Peyer's patch (tissue), 4 donors: Measurements from ENCODE around the gene C5orf34. TPM values are rescaled to one million over a fixed set of nuclear protein-coding genes. Genes with fewer than 3 reads are reported as not detected.
A peak's percentile ranks its signal among the peaks of the same experiment; 100 is the strongest.

ENCODE experiments used
- DNase-seq, 3 donors: peaks; one replicate each; pipeline ENCODE4 v3.0.0-alpha.2; 2017 to 2019
- H3K27ac ChIP-seq, 4 donors: fragments of 200-600 bp; sonication (generic); one replicate each; pipeline ENCODE4 v1.5.1; 2016 to 2019
- H3K27me3 ChIP-seq, 2 donors: fragments of 200-600 bp; sonication (generic); one replicate each; pipeline ENCODE4 v1.5.1; 2019
- H3K36me3 ChIP-seq, 3 donors: fragments of 200-600 bp; sonication (generic); one replicate each; pipeline ENCODE4 v1.5.1; 2016 to 2019
- H3K4me1 ChIP-seq, 4 donors: fragments of 200-600 bp; sonication (generic); one replicate each; pipeline ENCODE4 v1.5.1; 2016 to 2019
- H3K4me3 ChIP-seq, 4 donors: fragments of 200-600 bp; sonication (generic); 1 replicate in 3 of 4; 2 replicates in 1 of 4; pipeline ENCODE4 v1.5.1; 2016 to 2019; ENCODE audit warnings: mild to moderate bottlenecking in 1 of 4
- H3K9me3 ChIP-seq, 4 donors: fragments of 200-600 bp; sonication (generic); one replicate each; pipeline ENCODE4 v1.5.1; 2016 to 2019; ENCODE audit warnings: mild to moderate bottlenecking in 1 of 4
- POLR2A ChIP-seq, 2 donors: fragments of 450-650 bp; IDR thresholded peaks; one replicate each; pipeline ENCODE4 v1.5.1; 2017; ENCODE audit warnings: antibody characterized with exemption in 2 of 2, mild to moderate bottlenecking in 2 of 2, moderate library complexity in 2 of 2
- total RNA-seq, 4 donors: library from RNA; depleted of rRNA; stranded (reverse); fragments of >200 nt; gene quantifications; one replicate each; pipeline ENCODE4 v1.1.0, GENCODE V29; 2016
- TF ChIP-seq, protein P1 (sequence below), 6 experiments: fragments of 450-650 bp in 4 of 6; fragments of 200-600 bp in 2 of 6; sonication (generic) in 1 of 6; IDR thresholded peaks; one replicate each; pipeline ENCODE4 v1.5.1; 2017 to 2019; ENCODE audit warnings: antibody characterized with exemption in 6 of 6, mild to moderate bottlenecking in 3 of 6, moderate library complexity in 1 of 6

Gene C5orf34
- total RNA-seq, 4 donors from 2014 or later, result 0.47 to 7.4 (median 1.3) TPM

DNA sequence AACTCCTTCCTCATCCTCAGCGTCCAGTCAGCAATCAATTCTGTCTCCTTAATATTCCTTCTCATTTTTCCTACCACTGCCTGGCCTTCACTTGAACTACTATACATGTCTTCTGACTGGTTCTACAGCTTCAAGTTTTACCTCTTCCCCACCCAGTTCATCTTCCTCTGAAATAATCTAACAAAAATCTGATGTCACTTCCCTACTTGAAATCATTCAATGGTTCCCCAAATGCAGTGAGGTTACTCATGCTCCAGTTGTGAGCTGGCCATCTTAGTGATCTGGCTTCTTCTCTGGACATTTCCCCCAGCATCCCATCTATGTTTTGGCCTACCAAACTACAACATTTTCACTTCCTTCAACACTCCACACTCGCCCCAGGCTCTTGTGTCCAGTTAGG, 16.4 kb downstream of the C5orf34 start:
- Histone ChIP-seq H3K4me1 (no peaks in the 10 kb centered on the region), H3K27ac (no peak overlapping the region), H3K36me3 (no peaks in the 10 kb centered on the region), H3K4me3 (no peak overlapping the region), H3K27me3 (no peaks in the 10 kb centered on the region), H3K9me3 (no peaks in the 10 kb centered on the region)
- DNase-seq, result no peak
- no peak for TF ChIP-seq POLR2A (IDR thresholded peaks at IDR 0.05)
- TF ChIP-seq, protein P1, sequence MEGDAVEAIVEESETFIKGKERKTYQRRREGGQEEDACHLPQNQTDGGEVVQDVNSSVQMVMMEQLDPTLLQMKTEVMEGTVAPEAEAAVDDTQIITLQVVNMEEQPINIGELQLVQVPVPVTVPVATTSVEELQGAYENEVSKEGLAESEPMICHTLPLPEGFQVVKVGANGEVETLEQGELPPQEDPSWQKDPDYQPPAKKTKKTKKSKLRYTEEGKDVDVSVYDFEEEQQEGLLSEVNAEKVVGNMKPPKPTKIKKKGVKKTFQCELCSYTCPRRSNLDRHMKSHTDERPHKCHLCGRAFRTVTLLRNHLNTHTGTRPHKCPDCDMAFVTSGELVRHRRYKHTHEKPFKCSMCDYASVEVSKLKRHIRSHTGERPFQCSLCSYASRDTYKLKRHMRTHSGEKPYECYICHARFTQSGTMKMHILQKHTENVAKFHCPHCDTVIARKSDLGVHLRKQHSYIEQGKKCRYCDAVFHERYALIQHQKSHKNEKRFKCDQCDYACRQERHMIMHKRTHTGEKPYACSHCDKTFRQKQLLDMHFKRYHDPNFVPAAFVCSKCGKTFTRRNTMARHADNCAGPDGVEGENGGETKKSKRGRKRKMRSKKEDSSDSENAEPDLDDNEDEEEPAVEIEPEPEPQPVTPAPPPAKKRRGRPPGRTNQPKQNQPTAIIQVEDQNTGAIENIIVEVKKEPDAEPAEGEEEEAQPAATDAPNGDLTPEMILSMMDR (IDR thresholded peaks at IDR 0.05), result no peak

DNA sequence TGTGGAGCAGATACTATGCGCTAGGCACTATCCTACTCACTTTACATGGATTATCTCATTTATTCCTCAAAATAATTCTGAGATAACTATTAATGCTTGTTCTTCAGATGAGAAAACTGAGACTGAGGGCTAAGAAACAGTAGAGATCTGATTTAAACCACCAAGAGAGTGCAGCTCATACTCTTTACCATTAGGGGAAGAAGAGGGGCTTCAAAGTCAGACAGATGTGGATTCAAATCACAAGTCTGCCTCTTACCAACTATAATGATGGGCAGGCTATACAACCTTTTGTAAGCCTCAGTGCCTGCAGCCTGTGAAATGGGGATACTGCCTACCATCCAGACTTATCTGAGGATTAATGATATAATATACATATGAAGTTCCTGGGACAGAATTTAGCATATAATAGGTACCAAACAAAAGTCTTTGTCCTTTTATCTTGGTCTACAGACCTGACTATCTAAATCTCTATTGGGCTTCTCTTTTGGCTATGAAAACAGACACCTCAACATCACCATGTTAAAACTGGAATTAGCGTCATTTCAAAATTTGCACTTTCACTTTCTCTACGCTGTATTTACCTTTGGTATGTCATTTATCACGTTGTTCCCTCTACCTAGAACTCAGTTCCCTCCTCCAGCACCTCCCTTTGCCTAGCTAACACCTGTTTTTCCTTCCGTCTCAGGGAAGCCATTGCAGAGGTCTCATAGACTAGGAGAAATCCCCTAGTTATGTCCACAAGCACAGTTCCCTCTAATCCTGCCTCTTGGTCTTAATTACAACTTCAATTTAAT, 17.4 kb downstream of the C5orf34 start:
- DNase-seq, result no peak
- H3K27ac ChIP-seq, result peak overlapping the region in 1 of 4 donors; percentile 34
- TF ChIP-seq, protein P1 (IDR thresholded peaks at IDR 0.05), result peak in 2 of 6 experiments; percentile 14 to 21
- no peak for TF ChIP-seq POLR2A (IDR thresholded peaks at IDR 0.05)
- H3K27me3 ChIP-seq, result no peaks in the 10 kb centered on the region
- no peaks in the 10 kb centered on the region for H3K36me3 ChIP-seq
- no peaks in the 10 kb centered on the region for H3K9me3 ChIP-seq
- H3K4me3 ChIP-seq, result peak overlapping the region in 2 of 4 donors; percentile 36 to 45
- H3K4me1 ChIP-seq, result no peaks in the 10 kb centered on the region

DNA sequence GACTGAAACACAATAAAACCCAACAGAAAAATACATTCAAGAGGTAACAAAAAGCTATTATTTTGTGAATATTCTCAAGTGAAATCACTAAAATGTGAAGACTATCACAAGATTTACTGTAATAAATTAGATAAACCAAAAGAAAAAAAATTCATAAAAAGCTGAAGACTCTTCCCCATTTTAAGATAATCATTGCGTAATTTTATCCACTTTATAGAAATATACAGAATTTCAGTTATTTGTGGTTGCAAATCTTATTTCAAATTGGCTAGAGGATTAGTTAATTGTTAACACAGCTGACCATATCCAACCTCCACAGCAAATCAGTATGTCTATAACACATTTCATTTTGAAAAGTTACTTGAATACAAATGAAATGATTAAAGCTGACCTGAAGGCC, 23.6 kb downstream of the C5orf34 start:
- TF ChIP-seq POLR2A (IDR thresholded peaks at IDR 0.05), result no peak
- TF ChIP-seq, protein P1 (IDR thresholded peaks at IDR 0.05), result no peak
- H3K4me3 ChIP-seq, result no peak overlapping the region

DNA sequence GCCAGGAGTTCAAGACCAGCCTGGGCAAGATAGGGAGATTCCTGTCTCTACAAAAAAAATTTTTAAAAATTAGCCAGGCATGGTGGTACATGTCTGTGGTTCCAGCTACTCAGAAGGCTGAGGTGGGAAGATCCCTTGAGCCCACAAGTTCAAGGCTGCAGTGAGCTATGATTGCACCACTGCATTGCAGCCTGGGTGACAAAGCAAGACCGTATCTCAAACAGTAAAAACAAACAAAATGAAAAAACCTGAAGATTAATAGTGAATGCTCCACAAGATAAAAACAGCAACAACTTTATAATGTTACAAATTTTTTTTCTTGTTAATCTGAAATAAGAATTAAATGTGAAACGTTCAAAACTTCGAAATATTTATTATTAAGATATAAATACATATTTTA, 28.6 kb downstream of the C5orf34 start:
- DNase-seq, result no peak
- TF ChIP-seq, protein P1 (IDR thresholded peaks at IDR 0.05), result no peak
- TF ChIP-seq POLR2A (IDR thresholded peaks at IDR 0.05), result no peak
- H3K9me3 ChIP-seq, result no peaks in the 10 kb centered on the region
- no peaks in the 10 kb centered on the region for H3K36me3 ChIP-seq
- H3K4me1 ChIP-seq, result peaks cover 0 to 19% (median 0%) of the 10 kb centered on the region in 4 donors
- H3K4me3 ChIP-seq, result no peak overlapping the region
- H3K27me3 ChIP-seq, result no peaks in the 10 kb centered on the region
- H3K27ac ChIP-seq, result no peak overlapping the region

More for the DNA sequence above, 23.6 kb downstream of the C5orf34 start:
- no peaks in the 10 kb centered on the region for H3K36me3 ChIP-seq
- DNase-seq, result no peak
- no peaks in the 10 kb centered on the region for H3K9me3 ChIP-seq
- no peaks in the 10 kb centered on the region for H3K27me3 ChIP-seq
- H3K4me1 ChIP-seq, result no peaks in the 10 kb centered on the region
- H3K27ac ChIP-seq, result no peak overlapping the region

DNA sequence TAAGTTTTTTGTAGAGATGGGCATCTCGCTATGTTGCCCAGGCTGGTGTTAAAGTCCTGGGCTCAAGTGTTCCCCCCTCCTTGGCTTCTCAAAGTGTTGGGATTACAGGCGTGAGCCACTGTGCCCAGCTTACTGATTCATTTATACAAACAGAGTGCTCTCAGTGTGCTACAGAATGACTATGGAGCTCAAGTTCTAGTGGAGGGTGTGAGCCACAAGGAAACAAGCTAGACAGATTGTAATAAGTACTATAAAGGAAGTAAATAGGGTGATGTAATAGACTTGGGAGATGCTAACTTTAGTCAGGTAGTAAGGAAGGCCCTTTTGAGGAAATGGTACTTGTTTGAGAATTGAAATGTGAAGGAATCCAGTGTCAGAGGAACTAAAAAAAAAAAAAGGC, 29.5 kb downstream of the C5orf34 start:
- Histone ChIP-seq H3K36me3 (no peaks in the 10 kb centered on the region), H3K27ac (peak overlapping the region in 3 of 4 donors; percentile 10 to 99 (median 98)), H3K9me3 (no peaks in the 10 kb centered on the region), H3K4me3 (no peak overlapping the region), H3K27me3 (no peaks in the 10 kb centered on the region), H3K4me1 (peaks cover 0 to 19% (median 0%) of the 10 kb centered on the region in 4 donors)
- no peak for DNase-seq
- TF ChIP-seq POLR2A (IDR thresholded peaks at IDR 0.05), result no peak
- TF ChIP-seq, protein P1 (IDR thresholded peaks at IDR 0.05), result no peak
